K562 (cell line): ENCODE data around the gene ZBTB32. TPM values are rescaled to one million over a fixed set of nuclear protein-coding genes. Genes with fewer than 3 reads are reported as not detected.

Experiments
- ATF4 ChIP-seq: fragments of 450-650 bp; formaldehyde crosslinking; IDR thresholded peaks from 2 replicates; pipeline ENCODE4 v1.4.0; 2022; ENCODE audit warnings: mild to moderate bottlenecking, moderate library complexity
- BACH1 ChIP-seq: fragments of 200-800 bp; sonication (Bioruptor generic); IDR thresholded peaks from 2 replicates; pipeline ENCODE4 v1.6.1; 2016; ENCODE audit warnings: missing genetic modification characterization, missing compliant biosample characterization
- CHCHD3 ChIP-seq: fragments of 250-450 bp; sonication (Bioruptor Pico); IDR thresholded peaks from 2 replicates; pipeline ENCODE4 v2.1.2; 2022; ENCODE audit warnings: mild to moderate bottlenecking
- EWSR1 ChIP-seq: fragments of 450-650 bp; IDR thresholded peaks from 2 replicates; pipeline ENCODE4 v1.6.1; 2018; ENCODE audit warnings: borderline replicate concordance, mild to moderate bottlenecking, low read depth, moderate library complexity; ENCODE audit not compliant: partially characterized antibody
- FOXM1 ChIP-seq, 2 experiments: fragments of 450-650 bp in 1 of 2; sonication (generic) in 1 of 2; formaldehyde crosslinking in 1 of 2; IDR thresholded peaks; 2 replicates each; pipeline versions ENCODE4 v1.6.1 to v1.9.0; 2017 to 2022; ENCODE audit warnings: low read depth in 2 of 2, mild to moderate bottlenecking in 2 of 2, missing genetic modification reagents in 1 of 2, moderate library complexity in 1 of 2
- FOXP4 ChIP-seq: sonication (generic); formaldehyde crosslinking; IDR thresholded peaks from 2 replicates; pipeline ENCODE4 v1.8.0; 2022; ENCODE audit warnings: mild to moderate bottlenecking, missing genetic modification reagents, borderline replicate concordance
- HNRNPUL1 ChIP-seq: fragments of 200-400 bp; formaldehyde crosslinking; IDR thresholded peaks from 2 replicates; pipeline ENCODE4 v1.6.1; 2017; ENCODE audit warnings: low read length
- KDM2B ChIP-seq: fragments of 250-450 bp; sonication (Bioruptor Pico); IDR thresholded peaks from 2 replicates; pipeline ENCODE4 v1.8.0; 2021; ENCODE audit warnings: mild to moderate bottlenecking, moderate library complexity
- MEF2D ChIP-seq: conservative IDR thresholded peaks from 2 replicates; pipeline ENCODE4 v1.6.1; 2016; ENCODE audit warnings: low read depth, missing genetic modification characterization, missing compliant biosample characterization
- NCOA6 ChIP-seq: fragments of 450-650 bp; IDR thresholded peaks from 2 replicates; pipeline ENCODE4 v1.6.1; 2017; ENCODE audit warnings: mild to moderate bottlenecking
- TBL1XR1 ChIP-seq, 2 experiments: IDR thresholded peaks; 2 replicates each; pipeline ENCODE4 v1.6.1; 2012; ENCODE audit warnings: improper control_type of control experiment in 2 of 2, low read length in 2 of 2, mild to moderate bottlenecking in 1 of 2
- ZNF316 ChIP-seq: fragments of 450-650 bp; IDR thresholded peaks from 2 replicates; pipeline ENCODE4 v1.6.1; 2016
- ZNF740 ChIP-seq, 3 experiments: fragments of 200-800 bp in 1 of 3; sonication (Bioruptor generic) in 1 of 3; sonication (generic) in 1 of 3; formaldehyde crosslinking in 1 of 3; IDR thresholded peaks; 2 replicates each; pipeline versions ENCODE4 v1.6.1 to v1.8.0; 2016 to 2022; ENCODE audit warnings: mild to moderate bottlenecking in 2 of 3, missing compliant biosample characterization in 2 of 3, missing genetic modification characterization in 2 of 3, missing genetic modification reagents in 1 of 3
- ZNF76 ChIP-seq: fragments of 250-450 bp; sonication (Bioruptor Pico); IDR thresholded peaks from 2 replicates; pipeline ENCODE4 v1.4.0; 2020; ENCODE audit warnings: mild to moderate bottlenecking, moderate library complexity, borderline replicate concordance
- ZNF77 ChIP-seq: fragments of 250-450 bp; sonication (Bioruptor Pico); IDR thresholded peaks from 2 replicates; pipeline ENCODE4 v1.5.0; 2020
- polyA plus RNA-seq, 8 experiments: library from polyadenylated mRNA; depleted of rRNA in 4 of 8; stranded (reverse) in 5 of 8; unstranded in 3 of 8; fragments of >200 nt; fragmentation: Nextera tagmentation in 2 of 8; fragmentation: Illumina TruSeq in 1 of 8; extraction: Ambion mirVana in 2 of 8; extraction: Trizol in 1 of 8; gene quantifications; 2 replicates each; pipeline versions ENCODE4 v1.2.1 to v1.2.3, GENCODE V29; 2011 to 2014; ENCODE audit warnings: inconsistent platforms in 1 of 8, missing spikeins in 1 of 8
- total RNA-seq, 7 experiments: library from RNA; depleted of rRNA in 6 of 7; stranded (reverse); fragments of >200 nt in 6 of 7; fragmentation: Illumina TruSeq in 2 of 7; extraction: Trizol in 2 of 7; gene quantifications; 2 replicates each; pipeline versions ENCODE4 v1.2.1 to v1.2.3, GENCODE V29; 2011 to 2021; ENCODE audit warnings: low replicate concordance in 1 of 7
- TF ChIP-seq, protein P1 (sequence below), 2 experiments: IDR thresholded peaks in 1 of 2; conservative IDR thresholded peaks in 1 of 2; 2 replicates each; pipeline ENCODE4 v1.6.1; 2016; ENCODE audit warnings: low read depth in 2 of 2, mild to moderate bottlenecking in 1 of 2, missing compliant biosample characterization in 1 of 2, missing genetic modification characterization in 1 of 2, moderate library complexity in 1 of 2
- TF ChIP-seq, protein P2 (sequence below): fragments of 450-650 bp; formaldehyde crosslinking; IDR thresholded peaks from 2 replicates; pipeline ENCODE4 v1.4.0; 2020; ENCODE audit warnings: mild to moderate bottlenecking

ZBTB32 gene
- total and polyA plus RNA-seq, 9 of the 15 experiments (the other 6 are each of a cell fraction or from before 2014, with no cell fraction given), result 0.20 TPM; not detected in 8

GRCh38 chr19:35748106-35749020 is 44.0 kb downstream of the ZBTB32 start, which contains the start of gene LIN37 (continued):
- TF ChIP-seq MEF2D (tag) (no peak), KDM2B (CRISPR knock-in tag) (no peak), NCOA6 (no peak; the same call in 1 of the 2 replicates), TBL1XR1 (IDR thresholded peaks at IDR 0.05; ENCODE audit: low read length in 2 of 2) (no peak), ATF4 (CRISPR knock-in tag) (no peak), ZNF76 (CRISPR knock-in tag) (no peak), HNRNPUL1 (no peak), ZNF77 (CRISPR knock-in tag) (no peak), BACH1 (tag) (no peak; the same call in 1 of the 2 replicates), EWSR1 (no peak), FOXP4 (CRISPR knock-in tag) (no peak), FOXM1 (IDR thresholded peaks at IDR 0.05; ENCODE audit: low read depth) (no peak), FOXM1 (CRISPR knock-in tag; IDR thresholded peaks at IDR 0.05; ENCODE audit: low read depth) (no peak), CHCHD3 (CRISPR knock-in tag) (no peak), ZNF316 (no peak), ZNF740 (CRISPR knock-in tag; IDR thresholded peaks at IDR 0.05) (no peak), ZNF740 (tag; IDR thresholded peaks at IDR 0.05) (no peak)
- TF ChIP-seq, protein P1, sequence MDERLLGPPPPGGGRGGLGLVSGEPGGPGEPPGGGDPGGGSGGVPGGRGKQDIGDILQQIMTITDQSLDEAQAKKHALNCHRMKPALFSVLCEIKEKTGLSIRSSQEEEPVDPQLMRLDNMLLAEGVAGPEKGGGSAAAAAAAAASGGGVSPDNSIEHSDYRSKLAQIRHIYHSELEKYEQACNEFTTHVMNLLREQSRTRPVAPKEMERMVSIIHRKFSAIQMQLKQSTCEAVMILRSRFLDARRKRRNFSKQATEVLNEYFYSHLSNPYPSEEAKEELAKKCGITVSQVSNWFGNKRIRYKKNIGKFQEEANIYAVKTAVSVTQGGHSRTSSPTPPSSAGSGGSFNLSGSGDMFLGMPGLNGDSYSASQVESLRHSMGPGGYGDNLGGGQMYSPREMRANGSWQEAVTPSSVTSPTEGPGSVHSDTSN (CRISPR knock-in tag; IDR thresholded peaks at IDR 0.05; ENCODE audit: low read depth), result peak; percentile 91
- TF ChIP-seq, protein P1 (tag; conservative IDR thresholded peaks at IDR 0.05; ENCODE audit: low read depth), result peak; percentile 99
- TF ChIP-seq, protein P2, sequence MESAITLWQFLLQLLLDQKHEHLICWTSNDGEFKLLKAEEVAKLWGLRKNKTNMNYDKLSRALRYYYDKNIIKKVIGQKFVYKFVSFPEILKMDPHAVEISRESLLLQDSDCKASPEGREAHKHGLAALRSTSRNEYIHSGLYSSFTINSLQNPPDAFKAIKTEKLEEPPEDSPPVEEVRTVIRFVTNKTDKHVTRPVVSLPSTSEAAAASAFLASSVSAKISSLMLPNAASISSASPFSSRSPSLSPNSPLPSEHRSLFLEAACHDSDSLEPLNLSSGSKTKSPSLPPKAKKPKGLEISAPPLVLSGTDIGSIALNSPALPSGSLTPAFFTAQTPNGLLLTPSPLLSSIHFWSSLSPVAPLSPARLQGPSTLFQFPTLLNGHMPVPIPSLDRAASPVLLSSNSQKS (CRISPR knock-in tag), result no peak
